ENCODE data around the gene STX11.

The STX11 gene

DNA sequence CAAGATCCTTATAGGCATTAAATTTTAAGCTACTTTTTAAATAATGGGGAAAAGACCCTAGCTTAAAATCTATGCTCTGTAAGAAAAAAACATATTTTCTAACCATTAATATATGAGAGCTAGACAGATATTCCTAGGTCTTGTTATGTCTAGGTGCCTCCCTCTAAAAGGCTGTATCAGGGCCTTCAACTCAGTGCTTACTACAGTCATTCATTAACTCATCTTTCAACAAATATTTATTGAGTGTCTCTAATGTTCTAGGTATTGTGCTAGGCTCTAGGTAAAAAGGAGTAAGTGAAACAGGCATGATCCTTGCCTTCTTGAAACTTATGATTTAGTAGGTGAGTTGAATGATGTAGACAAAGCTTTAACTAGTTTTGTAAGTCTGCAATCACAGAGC, 6.4 kb upstream of the STX11 start:
- DNase-seq, result no peak

DNA sequence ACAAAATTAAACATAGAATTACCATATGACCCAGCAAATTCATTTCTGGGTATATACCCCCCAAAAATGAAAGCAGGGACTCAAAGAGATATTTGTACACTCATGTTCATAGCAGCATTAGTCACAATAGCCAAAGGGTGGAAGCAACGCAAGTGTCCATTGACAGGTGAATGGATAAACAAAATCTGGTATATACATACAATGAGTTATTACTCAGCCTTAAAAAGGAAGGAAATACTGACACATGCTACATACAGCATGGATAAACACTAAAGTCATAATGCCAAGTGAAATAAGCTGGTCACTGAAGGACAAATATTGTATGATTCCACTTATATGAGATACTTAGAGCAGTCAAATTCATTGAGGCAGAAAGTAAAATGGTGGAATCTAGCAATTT, 5.3 kb upstream of the STX11 start:
- no peak for DNase-seq

GRCh38 chr6:144145541-144145940, 4.8 kb upstream of the STX11 start:
- no peak for DNase-seq

GRCh38 chr6:144148886-144149285, 1.4 kb upstream of the STX11 start:
- no peak for DNase-seq

DNA sequence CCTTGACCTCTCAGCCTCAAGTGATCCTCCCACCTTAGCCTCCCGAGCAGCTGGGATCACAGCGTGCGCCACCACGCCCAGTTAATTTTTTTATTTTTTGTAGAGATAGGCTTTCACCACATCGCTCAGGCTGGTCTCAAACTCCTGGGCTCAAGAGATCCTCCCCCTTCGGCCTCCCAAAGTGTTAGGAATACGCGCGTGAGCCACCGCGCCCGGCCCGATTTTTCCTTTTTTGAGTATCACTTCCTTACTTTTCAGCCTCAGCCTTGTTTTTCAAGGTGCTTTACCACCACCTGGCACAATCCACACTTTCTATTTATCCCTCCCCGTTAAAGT, 791 bp upstream of the STX11 start:
- DNase-seq, result no peak

DNA sequence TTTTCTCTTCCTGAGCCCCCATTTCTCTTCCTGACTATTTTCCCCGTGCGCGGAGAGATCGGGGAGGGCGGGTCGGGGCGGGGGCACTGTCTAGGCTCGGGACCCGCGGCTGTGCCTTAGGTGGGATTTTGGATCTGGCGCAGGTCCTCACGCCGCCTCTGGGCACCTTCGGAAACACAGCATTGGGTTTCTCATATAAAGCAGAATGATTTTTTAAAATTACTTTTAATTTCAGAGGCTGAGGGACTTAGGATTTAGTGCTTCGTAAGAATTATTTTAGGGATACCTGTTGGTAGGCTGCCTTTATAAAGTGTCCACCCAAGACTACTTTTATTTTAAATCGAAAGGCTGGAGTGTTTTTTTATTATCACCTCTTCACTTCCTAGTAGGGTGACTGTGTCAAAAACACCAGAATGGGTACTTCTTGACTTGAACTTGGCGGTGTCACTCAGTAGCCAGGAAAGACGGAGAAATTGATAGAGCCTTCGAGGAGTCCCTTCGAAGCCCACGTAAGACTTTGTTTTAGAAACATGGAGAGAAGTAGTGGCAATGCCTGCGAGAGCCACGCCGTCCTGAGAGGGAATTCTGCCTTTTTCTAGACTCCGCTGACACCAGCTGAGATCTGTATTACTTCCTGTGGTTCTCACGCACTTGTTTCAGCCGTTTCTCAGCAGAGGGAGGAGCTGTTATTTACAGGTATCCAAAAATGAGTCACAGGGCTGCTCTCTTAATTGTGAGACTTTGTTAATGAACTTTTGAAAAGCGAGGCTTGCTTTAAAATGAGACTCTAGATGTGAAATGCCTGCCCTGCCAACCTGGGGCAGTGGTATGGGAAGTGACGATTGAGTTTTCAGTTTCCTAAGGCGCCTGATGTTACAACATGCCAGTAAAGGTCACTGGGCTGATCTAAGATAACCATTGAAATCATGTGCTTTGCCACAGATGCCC, 667 bp downstream of the STX11 start:
- peak; percentile 76 for DNase-seq

- DNase-seq, result peak; percentile 45
Observed at GRCh38 chr6:144152334-144152900, 2.1 kb downstream of the STX11 start.

GRCh38 chr6:144153260-144153659, 2.9 kb downstream of the STX11 start:
- DNase-seq, result peak; percentile 60

DNA sequence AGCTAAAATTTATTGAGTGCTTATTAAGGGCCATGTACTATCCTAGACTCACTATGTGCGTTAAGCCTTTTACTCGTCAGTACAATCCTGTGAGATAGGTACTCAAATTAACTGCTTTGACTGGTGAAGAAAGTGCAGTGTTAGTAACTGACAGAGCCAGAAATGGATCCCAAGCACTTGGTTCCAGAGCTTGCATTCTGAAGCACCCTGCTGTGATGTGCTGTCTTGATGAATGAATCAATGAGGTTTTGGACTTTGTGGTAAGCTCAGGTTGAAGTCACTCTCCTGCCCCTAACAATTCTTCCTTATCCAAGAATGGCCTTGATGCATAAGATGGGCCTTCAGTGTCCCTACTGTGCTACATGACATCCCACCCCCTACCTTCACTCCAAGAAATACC, 3.7 kb downstream of the STX11 start:
- no peak for DNase-seq

GRCh38 chr6:144155529-144155928, 5.2 kb downstream of the STX11 start:
- no peak for DNase-seq

- no peak for DNase-seq
Observed at GRCh38 chr6:144156338-144156737, 6.0 kb downstream of the STX11 start.

DNA sequence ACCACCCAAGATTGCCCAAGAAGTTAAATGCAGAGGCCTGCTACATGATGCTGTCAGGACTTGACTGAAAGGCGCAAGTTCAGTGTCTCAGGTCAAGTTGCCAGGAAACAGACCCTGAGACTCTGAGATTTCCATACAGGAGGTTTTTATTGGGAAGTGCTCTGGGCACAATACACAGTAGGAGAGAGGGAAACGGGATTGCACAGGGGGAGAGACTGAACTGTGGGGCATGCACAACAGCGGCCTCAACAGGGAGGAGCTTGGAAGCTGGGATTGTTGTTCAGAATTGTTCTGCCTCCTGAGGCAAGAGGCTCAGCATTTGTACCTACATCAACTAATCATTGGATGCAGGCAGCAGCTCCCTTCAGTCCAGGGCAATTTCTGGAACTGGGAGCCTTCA, 6.7 kb downstream of the STX11 start:
- no peak for DNase-seq

- DNase-seq, result no peak
Observed at GRCh38 chr6:144158133-144158532, 7.8 kb downstream of the STX11 start.

DNA sequence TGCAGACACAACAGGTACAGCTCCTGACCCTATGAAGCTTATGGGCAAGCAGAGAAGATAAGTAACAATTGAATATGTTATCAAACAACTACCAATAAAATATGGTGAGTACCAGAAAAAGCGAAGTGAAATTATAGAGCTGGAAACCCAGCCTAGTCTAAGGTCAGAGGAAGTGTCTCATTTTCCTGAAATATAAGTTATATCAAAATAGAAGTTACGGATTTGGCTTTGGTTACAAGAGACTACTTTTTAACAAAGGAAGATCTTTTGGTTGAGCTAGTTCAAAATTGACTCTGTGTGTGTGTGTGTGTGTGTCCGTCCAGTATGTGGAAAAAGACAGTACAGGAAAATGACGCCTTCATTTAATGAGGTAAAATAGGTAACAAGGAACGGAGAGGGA, 8.9 kb downstream of the STX11 start:
- no peak for DNase-seq

- peak; percentile 32 for DNase-seq
Observed at GRCh38 chr6:144159742-144160141, 9.4 kb downstream of the STX11 start.

DNA sequence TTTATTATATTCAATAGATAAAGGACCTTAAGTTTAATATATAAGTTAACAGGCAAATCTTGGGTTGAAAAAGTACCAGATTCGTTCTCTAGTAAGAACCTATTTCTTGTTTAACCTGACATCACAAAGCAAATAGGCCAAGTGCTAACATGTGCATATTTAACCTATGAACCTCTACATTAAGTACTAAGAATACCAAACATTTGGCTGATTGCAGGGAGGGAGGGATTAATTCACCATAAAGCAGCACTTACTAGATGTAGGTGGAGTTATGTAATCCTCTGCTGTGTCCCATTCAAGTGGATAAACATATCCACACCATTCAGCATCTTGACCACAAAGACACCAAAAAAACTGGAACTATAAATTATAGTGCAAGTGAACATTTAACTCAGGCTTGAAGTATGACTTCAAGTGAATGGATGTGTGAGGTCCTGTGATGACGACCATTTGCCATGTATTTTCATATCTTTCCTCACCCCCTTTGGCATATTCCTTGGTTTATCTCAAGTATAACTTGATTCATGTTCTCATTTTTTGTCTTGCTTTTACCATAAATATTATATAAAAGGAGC, 10.2 kb downstream of the STX11 start:
- no peak for DNase-seq

GRCh38 chr6:144161975-144162374, 11.7 kb downstream of the STX11 start:
- DNase-seq, result no peak

- no peak for DNase-seq
Observed at GRCh38 chr6:144162977-144163376, 12.7 kb downstream of the STX11 start.

- DNase-seq, result no peak
Observed at GRCh38 chr6:144165784-144166183, 15.5 kb downstream of the STX11 start.

GRCh38 chr6:144170044-144170443, 19.7 kb downstream of the STX11 start:
- no peak for DNase-seq

- no peak for DNase-seq
Observed at GRCh38 chr6:144171406-144171805, 21.1 kb downstream of the STX11 start.

DNA sequence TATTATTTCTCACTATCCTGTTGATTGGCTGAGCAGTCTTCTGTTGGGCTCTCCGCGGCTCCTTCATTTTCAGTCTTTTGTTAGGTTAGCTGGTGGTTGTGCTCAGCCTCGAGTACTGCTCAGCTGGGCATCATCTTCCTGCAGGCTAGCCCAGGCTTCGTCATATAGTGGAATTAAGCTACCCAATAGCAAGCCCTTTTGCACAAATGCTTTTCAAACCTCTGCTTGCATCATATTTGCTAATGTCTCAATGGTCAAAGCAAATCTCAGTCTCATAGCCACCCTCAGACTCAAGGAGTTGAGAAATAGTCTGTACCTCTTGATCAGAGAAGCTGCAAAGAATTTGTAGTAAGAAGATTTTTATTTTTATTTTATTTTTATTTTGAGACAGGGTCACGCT, 23.7 kb downstream of the STX11 start:
- no peak for DNase-seq

- DNase-seq, result no peak
Observed at GRCh38 chr6:144176043-144176442, 25.7 kb downstream of the STX11 start.

DNA sequence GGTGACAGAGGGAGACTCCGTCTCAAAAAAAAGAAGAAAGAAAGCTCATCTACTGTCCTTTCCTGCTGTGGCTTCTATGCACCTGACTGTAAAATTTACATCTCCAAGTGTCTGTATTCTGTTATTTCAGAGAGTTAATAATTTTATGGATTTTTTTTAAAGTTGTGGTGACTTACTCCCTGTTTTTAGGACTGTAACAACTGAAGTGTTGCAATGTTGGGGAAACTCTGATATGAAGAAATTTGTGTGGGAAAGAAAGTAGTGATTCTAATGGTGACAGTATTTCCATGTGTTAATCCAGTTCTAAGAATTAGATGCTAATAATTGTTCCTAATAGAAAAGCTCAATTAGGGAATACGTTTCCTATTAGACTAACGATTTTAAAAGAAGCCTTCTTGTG, 27.4 kb downstream of the STX11 start:
- DNase-seq, result no peak
